K562 (cell line): ENCODE measurements around the gene BTAF1. TPM values are rescaled to one million over a fixed set of nuclear protein-coding genes. Genes with fewer than 3 reads are reported as not detected.

Source experiments
- LEF1 ChIP-seq: fragments of 450-650 bp; IDR thresholded peaks from 2 replicates; pipeline ENCODE4 v1.6.1; 2016; ENCODE audit warnings: mild to moderate bottlenecking
- MYBL2 ChIP-seq, 2 experiments: fragments of 450-650 bp in 1 of 2; sonication (generic) in 1 of 2; formaldehyde crosslinking in 1 of 2; IDR thresholded peaks; 2 replicates each; pipeline versions ENCODE4 v1.6.1 to v1.8.1; 2017 to 2022; ENCODE audit warnings: borderline replicate concordance in 1 of 2, inconsistent platforms in 1 of 2, low read depth in 1 of 2, mild to moderate bottlenecking in 1 of 2, missing genetic modification reagents in 1 of 2, moderate library complexity in 1 of 2
- NELFE ChIP-seq: IDR thresholded peaks from 2 replicates; pipeline ENCODE4 v1.6.1; 2011; ENCODE audit warnings: mild to moderate bottlenecking; ENCODE audit not compliant: insufficient read depth, insufficient read length
- PYGO2 ChIP-seq: fragments of 450-650 bp; IDR thresholded peaks from 2 replicates; pipeline ENCODE4 v1.6.1; 2016; ENCODE audit warnings: mild to moderate bottlenecking, missing genetic modification characterization, moderate library complexity, missing compliant biosample characterization
- RBBP5 ChIP-seq: fragments of 200-600 bp; sonication (generic); IDR thresholded peaks from 2 replicates; pipeline ENCODE4 v1.6.1; 2012; ENCODE audit warnings: borderline replicate concordance, mild to moderate bottlenecking, low read length, control low read depth, inconsistent platforms; ENCODE audit not compliant: insufficient read depth, poor library complexity, severe bottlenecking
- ZC3H8 ChIP-seq: fragments of 450-650 bp; IDR thresholded peaks from 2 replicates; pipeline ENCODE4 v1.6.1; 2017
- polyA plus RNA-seq, 8 experiments: library from polyadenylated mRNA; depleted of rRNA in 4 of 8; stranded (reverse) in 5 of 8; unstranded in 3 of 8; fragments of >200 nt; fragmentation: Nextera tagmentation in 2 of 8; fragmentation: Illumina TruSeq in 1 of 8; extraction: Ambion mirVana in 2 of 8; extraction: Trizol in 1 of 8; gene quantifications; 2 replicates each; pipeline versions ENCODE4 v1.2.1 to v1.2.3, GENCODE V29; 2011 to 2014; ENCODE audit warnings: inconsistent platforms in 1 of 8, missing spikeins in 1 of 8
- total RNA-seq, 7 experiments: library from RNA; depleted of rRNA in 6 of 7; stranded (reverse); fragments of >200 nt in 6 of 7; fragmentation: Illumina TruSeq in 2 of 7; extraction: Trizol in 2 of 7; gene quantifications; 2 replicates each; pipeline versions ENCODE4 v1.2.1 to v1.2.3, GENCODE V29; 2011 to 2021; ENCODE audit warnings: low replicate concordance in 1 of 7
- TF ChIP-seq, protein P1 (sequence below): IDR thresholded peaks from 2 replicates; pipeline ENCODE4 v1.6.1; 2011; ENCODE audit not compliant: insufficient read length; ENCODE audit errors: extremely low read depth
- TF ChIP-seq, protein P2 (sequence below): sonication (generic); formaldehyde crosslinking; IDR thresholded peaks from 2 replicates; pipeline ENCODE4 v1.8.1; 2022; ENCODE audit warnings: missing genetic modification reagents
- TF ChIP-seq, protein P3 (sequence below): fragments of 450-650 bp; IDR thresholded peaks from 2 replicates; pipeline ENCODE4 v1.6.1; 2016; ENCODE audit warnings: borderline replicate concordance
- TF ChIP-seq, protein P4 (sequence below): fragments of 250-450 bp; sonication (Bioruptor Pico); IDR thresholded peaks from 2 replicates; pipeline ENCODE4 v1.5.0; 2021; ENCODE audit warnings: mild to moderate bottlenecking, moderate library complexity
- TF ChIP-seq, protein P5 (sequence below): fragments of 450-650 bp; IDR thresholded peaks from 2 replicates; pipeline ENCODE4 v1.6.1; 2018; ENCODE audit not compliant: partially characterized antibody
- TF ChIP-seq, protein P6 (sequence below): fragments of 450-650 bp; conservative IDR thresholded peaks from 2 replicates; pipeline ENCODE4 v1.6.1; 2016; ENCODE audit warnings: missing genetic modification characterization, low read depth, mild to moderate bottlenecking, control low read depth, missing compliant biosample characterization

Gene BTAF1
- total and polyA plus RNA-seq, 9 of the 15 experiments (the other 6 are each of a cell fraction or from before 2014, with no cell fraction given) = 6.6 to 70.7 (median 30.5) TPM

DNA sequence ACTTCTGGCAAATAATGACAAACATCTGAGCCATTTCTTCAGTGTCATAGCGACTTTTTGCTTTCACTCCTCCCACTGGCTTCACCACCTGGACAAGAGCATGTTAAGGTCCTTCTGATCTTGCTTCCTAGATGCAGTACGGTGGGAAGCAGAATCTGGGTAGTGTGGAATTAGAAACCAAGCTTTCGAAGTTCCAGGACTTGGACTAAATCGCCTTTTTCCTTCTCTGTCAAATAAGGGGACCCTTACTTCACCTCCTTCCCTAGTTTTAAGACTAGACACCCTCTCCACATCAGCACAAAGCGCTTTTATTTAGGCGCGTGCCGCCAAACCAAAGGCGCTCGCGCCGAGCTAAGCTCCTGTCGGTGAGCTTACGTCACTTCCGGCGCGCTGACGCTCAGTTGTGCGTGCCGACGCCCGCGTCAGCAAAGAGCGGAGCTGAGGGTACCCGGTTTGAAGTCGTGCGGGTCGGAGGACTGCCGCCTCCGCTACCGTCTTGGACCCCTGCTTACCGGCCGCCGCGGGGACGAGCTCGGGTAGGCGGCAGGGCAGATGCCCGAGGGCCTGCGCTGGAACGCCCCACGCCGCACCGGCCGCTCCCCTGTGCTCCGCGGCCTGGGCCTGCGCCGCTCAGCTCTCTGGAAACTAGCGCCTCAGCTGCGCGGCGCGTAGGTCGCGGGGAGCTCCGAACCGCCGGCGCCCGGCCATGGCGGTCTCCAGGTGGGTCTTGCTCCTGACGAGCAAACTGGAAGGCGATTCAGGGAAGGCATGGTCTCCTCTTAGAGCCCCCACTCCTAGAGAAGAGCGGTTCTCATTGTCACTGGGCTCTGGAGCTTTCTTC, at the start of gene BTAF1 (continued):
- TF ChIP-seq, protein P1, sequence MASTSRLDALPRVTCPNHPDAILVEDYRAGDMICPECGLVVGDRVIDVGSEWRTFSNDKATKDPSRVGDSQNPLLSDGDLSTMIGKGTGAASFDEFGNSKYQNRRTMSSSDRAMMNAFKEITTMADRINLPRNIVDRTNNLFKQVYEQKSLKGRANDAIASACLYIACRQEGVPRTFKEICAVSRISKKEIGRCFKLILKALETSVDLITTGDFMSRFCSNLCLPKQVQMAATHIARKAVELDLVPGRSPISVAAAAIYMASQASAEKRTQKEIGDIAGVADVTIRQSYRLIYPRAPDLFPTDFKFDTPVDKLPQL = no peak
- no peak for TF ChIP-seq LEF1
- peak; percentile 96 for TF ChIP-seq RBBP5
- no peak for TF ChIP-seq MYBL2 (IDR thresholded peaks at IDR 0.05; ENCODE audit: low read depth)
- no peak for TF ChIP-seq MYBL2 (CRISPR knock-in tag; IDR thresholded peaks at IDR 0.05; ENCODE audit: borderline replicate concordance)
- TF ChIP-seq NELFE = no peak
- TF ChIP-seq, protein P2, sequence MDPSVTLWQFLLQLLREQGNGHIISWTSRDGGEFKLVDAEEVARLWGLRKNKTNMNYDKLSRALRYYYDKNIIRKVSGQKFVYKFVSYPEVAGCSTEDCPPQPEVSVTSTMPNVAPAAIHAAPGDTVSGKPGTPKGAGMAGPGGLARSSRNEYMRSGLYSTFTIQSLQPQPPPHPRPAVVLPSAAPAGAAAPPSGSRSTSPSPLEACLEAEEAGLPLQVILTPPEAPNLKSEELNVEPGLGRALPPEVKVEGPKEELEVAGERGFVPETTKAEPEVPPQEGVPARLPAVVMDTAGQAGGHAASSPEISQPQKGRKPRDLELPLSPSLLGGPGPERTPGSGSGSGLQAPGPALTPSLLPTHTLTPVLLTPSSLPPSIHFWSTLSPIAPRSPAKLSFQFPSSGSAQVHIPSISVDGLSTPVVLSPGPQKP (CRISPR knock-in tag) = no peak
- TF ChIP-seq, protein P3, sequence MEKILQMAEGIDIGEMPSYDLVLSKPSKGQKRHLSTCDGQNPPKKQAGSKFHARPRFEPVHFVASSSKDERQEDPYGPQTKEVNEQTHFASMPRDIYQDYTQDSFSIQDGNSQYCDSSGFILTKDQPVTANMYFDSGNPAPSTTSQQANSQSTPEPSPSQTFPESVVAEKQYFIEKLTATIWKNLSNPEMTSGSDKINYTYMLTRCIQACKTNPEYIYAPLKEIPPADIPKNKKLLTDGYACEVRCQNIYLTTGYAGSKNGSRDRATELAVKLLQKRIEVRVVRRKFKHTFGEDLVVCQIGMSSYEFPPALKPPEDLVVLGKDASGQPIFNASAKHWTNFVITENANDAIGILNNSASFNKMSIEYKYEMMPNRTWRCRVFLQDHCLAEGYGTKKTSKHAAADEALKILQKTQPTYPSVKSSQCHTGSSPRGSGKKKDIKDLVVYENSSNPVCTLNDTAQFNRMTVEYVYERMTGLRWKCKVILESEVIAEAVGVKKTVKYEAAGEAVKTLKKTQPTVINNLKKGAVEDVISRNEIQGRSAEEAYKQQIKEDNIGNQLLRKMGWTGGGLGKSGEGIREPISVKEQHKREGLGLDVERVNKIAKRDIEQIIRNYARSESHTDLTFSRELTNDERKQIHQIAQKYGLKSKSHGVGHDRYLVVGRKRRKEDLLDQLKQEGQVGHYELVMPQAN = peak; percentile 34; the same call in 1 of the 2 replicates
- TF ChIP-seq, protein P4, sequence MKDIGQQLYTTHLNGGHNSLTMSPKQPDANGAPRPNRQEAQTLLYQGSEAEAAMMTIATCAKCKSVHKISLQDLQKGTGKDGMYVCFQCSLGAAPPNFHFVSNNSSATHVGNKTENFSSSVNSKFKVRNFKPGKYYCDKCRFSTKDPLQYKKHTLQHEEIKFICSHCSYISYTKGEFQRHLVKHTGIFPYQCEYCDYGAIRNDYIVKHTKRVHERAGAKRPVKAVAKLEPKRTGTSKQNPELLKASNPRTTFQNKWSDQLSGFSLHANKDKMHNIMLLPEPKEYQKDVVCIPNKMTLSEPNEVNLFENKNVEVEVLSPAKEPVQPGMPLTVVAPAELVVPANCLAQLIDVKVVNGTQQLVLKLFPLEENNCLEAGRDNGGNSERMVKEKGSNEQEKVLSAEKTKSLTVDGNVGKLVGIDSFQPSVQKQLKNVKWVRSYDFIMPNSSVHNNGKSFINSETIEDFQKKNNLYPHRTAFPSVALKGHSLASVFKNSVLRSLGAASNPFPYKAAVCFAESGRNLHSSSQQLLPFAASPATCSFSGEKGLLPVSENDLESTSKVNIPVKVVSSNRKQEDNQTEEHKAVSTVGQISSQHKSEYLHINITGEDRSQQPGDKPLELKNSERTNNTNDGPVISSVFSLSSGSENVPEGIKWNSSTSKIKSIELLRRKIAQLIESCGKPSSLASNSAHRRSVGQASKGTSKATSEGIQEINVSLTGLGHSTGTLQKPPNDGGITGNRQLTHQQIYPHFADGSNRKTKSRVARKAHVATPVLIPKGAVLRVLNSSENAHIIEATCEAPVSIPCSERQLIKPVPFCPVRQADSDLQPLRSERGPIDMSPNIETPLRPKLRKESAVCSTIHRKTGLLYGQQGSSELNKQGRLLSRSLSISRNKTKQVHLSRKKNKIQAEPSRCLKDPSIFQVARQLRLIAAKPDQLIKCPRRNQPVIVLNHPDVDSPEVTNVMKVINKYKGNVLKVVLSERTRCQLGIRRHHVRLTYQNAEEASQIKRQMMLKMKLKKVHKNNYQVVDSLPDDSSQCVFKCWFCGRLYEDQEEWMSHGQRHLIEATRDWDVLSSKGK (CRISPR knock-in tag) = no peak
- TF ChIP-seq, protein P5, sequence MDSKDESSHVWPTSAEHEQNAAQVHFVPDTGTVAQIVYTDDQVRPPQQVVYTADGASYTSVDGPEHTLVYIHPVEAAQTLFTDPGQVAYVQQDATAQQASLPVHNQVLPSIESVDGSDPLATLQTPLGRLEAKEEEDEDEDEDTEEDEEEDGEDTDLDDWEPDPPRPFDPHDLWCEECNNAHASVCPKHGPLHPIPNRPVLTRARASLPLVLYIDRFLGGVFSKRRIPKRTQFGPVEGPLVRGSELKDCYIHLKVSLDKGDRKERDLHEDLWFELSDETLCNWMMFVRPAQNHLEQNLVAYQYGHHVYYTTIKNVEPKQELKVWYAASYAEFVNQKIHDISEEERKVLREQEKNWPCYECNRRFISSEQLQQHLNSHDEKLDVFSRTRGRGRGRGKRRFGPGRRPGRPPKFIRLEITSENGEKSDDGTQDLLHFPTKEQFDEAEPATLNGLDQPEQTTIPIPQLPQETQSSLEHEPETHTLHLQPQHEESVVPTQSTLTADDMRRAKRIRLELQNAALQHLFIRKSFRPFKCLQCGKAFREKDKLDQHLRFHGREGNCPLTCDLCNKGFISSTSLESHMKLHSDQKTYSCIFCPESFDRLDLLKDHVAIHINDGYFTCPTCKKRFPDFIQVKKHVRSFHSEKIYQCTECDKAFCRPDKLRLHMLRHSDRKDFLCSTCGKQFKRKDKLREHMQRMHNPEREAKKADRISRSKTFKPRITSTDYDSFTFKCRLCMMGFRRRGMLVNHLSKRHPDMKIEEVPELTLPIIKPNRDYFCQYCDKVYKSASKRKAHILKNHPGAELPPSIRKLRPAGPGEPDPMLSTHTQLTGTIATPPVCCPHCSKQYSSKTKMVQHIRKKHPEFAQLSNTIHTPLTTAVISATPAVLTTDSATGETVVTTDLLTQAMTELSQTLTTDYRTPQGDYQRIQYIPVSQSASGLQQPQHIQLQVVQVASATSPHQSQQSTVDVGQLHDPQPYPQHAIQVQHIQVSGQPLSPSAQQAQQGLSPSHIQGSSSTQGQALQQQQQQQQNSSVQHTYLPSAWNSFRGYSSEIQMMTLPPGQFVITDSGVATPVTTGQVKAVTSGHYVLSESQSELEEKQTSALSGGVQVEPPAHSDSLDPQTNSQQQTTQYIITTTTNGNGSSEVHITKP = no peak
- TF ChIP-seq, protein P6, sequence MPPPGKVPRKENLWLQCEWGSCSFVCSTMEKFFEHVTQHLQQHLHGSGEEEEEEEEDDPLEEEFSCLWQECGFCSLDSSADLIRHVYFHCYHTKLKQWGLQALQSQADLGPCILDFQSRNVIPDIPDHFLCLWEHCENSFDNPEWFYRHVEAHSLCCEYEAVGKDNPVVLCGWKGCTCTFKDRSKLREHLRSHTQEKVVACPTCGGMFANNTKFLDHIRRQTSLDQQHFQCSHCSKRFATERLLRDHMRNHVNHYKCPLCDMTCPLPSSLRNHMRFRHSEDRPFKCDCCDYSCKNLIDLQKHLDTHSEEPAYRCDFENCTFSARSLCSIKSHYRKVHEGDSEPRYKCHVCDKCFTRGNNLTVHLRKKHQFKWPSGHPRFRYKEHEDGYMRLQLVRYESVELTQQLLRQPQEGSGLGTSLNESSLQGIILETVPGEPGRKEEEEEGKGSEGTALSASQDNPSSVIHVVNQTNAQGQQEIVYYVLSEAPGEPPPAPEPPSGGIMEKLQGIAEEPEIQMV (tag) = no peak
- no peak for TF ChIP-seq ZC3H8
- no peak for TF ChIP-seq PYGO2 (tag)
